Osteocyte (in vitro differentiated cells): Measurements from ENCODE around the gene TNFRSF1A. TPM values are rescaled to one million over a fixed set of nuclear protein-coding genes. Genes with fewer than 3 reads are reported as not detected.

Source experiments
- DNase-seq: peaks from one replicate; pipeline ENCODE4 v3.0.0; 2021; ENCODE audit warnings: mixed read lengths; ENCODE audit not compliant: unreplicated experiment; ENCODE audit errors: extremely low spot score
- H3K27ac Mint-ChIP-seq: one replicate; pipeline ENCODE4 v1.8.0; 2021; ENCODE audit warnings: mild to moderate bottlenecking, mixed read lengths; ENCODE audit not compliant: unreplicated experiment
- H3K27me3 Mint-ChIP-seq: one replicate; pipeline ENCODE4 v1.8.0; 2021; ENCODE audit warnings: mixed read lengths; ENCODE audit not compliant: unreplicated experiment
- H3K36me3 Mint-ChIP-seq: one replicate; pipeline ENCODE4 v1.8.0; 2021; ENCODE audit warnings: mixed read lengths; ENCODE audit not compliant: unreplicated experiment
- H3K4me1 Mint-ChIP-seq: one replicate; pipeline ENCODE4 v1.8.0; 2021; ENCODE audit warnings: mixed read lengths; ENCODE audit not compliant: unreplicated experiment
- H3K4me3 Mint-ChIP-seq: one replicate; pipeline ENCODE4 v1.8.0; 2021; ENCODE audit warnings: mild to moderate bottlenecking, moderate library complexity, mixed read lengths; ENCODE audit not compliant: unreplicated experiment
- H3K9me3 Mint-ChIP-seq: one replicate; pipeline ENCODE4 v1.8.0; 2021; ENCODE audit warnings: mixed read lengths; ENCODE audit not compliant: unreplicated experiment
- total RNA-seq: library from RNA; stranded (reverse); gene quantifications from 2 replicates; pipeline ENCODE4 v1.2.1, GENCODE V29; 2021
- TF ChIP-seq, protein P1 (sequence below): fragments of 200-600 bp; sonication (generic); IDR thresholded peaks from 2 replicates; pipeline ENCODE4 v1.5.0; 2021; ENCODE audit warnings: antibody characterized with exemption, mild to moderate bottlenecking, moderate library complexity

TNFRSF1A gene
- total RNA-seq, 1 donor from 2014 or later = 170 TPM

DNA sequence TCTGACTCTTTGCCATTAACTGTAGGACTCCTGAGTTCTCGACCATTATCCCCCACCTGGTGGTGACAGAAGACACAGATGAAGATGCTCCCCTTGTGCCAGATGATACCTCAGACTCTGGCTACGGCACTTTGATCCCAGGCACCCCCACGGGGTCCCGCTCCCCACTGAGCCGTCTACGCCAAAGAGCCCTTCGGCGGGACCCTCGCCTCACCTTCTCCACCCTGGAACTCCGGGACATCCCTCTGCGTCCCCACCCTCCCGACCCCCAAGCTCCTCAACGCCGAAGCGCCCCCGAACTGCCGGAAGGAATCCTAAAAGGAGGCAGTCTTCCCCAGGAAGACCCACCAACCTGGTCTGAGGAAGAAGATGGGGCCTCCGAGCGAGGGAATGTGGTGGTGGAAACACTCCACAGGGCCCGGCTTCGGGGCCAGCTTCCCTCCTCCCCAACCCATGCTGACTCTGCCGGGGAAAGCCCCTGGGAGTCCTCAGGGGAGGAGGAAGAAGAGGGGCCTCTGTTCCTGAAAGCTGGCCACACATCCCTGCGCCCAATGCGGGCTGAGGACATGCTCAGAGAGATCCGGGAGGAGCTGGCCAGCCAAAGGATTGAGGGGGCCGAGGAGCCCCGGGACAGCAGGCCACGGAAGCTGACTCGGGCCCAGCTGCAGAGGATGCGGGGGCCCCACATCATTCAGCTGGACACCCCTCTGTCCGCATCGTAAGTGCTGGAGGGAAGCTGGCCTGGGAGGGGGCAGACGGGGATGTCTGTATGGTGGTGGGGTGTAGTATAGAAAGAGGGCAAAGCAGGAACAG lies 14.4 kb downstream of the TNFRSF1A start:
- Mint-ChIP-seq H3K27ac (peak overlapping the region; percentile 76), H3K4me1 (peaks cover 52% of the 10 kb centered on the region), H3K27me3 (no peaks in the 10 kb centered on the region), H3K9me3 (no peaks in the 10 kb centered on the region), H3K4me3 (no peak overlapping the region), H3K36me3 (peaks cover 16% of the 10 kb centered on the region)
- TF ChIP-seq, protein P1, sequence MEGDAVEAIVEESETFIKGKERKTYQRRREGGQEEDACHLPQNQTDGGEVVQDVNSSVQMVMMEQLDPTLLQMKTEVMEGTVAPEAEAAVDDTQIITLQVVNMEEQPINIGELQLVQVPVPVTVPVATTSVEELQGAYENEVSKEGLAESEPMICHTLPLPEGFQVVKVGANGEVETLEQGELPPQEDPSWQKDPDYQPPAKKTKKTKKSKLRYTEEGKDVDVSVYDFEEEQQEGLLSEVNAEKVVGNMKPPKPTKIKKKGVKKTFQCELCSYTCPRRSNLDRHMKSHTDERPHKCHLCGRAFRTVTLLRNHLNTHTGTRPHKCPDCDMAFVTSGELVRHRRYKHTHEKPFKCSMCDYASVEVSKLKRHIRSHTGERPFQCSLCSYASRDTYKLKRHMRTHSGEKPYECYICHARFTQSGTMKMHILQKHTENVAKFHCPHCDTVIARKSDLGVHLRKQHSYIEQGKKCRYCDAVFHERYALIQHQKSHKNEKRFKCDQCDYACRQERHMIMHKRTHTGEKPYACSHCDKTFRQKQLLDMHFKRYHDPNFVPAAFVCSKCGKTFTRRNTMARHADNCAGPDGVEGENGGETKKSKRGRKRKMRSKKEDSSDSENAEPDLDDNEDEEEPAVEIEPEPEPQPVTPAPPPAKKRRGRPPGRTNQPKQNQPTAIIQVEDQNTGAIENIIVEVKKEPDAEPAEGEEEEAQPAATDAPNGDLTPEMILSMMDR = no peak
- DNase-seq = no peak

DNA sequence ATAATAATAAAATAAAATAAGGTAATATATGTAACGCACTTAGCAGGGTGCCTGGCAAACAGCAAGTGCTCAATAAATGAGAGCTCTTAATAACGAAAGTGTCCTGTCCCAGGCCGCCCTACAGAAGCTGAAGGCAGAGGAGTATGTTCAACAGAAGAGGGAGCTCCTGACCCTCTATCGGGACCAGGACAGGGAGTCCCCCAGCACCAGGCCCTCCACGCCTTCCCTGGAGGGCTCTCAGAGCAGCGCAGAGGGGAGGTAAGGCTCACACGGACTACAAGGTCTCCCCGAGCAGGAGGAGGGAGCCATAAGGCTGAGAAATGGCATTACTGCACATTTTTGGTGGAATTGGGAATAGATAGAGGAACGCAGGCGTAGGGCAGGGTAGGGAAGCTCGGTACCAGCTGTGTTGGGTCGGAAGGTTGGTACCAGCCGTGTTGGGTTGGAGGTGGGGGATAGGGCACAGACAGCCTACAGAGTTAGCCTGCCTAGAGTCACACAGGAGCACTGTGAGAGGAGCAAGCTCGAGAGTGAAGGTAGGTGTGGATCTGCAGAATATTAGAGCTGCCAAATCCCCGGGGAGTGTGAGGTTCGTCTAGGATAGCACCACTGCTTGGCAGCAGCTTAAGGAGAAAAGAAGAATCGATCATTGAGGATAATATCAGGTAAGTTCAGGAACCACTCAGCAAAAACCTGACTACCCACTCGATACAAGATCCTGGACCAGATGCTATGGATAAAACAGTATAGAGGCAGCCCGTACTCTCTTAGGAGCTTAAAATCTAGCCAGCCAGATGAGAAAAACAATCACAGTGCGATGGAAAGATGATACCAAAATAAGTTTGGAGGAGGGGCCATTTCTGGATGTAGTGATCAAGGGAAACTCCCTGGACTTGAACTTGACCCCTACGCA lies 15.3 kb downstream of the TNFRSF1A start:
- H3K4me3 Mint-ChIP-seq = no peak overlapping the region

DNA sequence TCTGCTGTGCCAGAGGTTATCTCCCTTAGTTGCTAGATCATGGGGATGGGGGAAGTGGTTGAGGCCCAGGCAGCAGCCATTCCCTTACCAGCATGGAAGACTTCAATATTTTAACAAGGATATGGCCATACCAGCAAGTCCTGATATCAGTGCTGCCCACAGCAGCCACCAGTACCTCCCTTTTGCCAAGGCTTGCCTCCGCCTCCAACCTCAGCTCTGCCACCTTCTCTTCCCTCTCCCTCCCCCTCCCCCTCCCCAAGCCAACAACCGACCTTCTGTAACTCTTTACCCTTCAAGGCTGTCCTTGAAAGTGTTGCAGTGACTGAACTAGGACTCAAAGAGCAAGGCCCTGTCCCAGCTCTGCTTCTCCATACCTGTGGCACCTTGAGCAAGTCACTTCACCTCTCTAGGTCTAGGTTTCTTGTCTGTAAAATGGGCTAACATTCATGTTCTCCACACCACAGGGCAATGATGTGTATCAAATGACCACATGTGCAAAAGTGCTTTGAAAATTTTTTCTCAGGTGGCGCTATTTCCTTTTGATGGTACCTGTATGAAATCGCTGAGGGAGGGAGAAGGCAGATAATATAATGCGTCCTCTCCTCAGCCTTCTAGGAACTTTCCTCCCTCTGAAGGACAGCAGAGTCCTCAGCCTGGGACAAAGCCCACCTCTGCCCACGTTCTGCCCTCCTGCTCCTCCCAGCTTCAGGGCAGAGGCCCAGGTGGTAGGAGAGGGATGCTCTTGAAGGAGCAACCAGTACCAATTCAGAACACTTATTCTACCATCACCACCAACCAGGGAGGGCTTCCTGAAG lies 16.7 kb downstream of the TNFRSF1A start:
- peak overlapping the region; percentile 97 for H3K27ac Mint-ChIP-seq

More for the DNA sequence above, 15.3 kb downstream of the TNFRSF1A start:
- DNase-seq = no peak
- H3K4me1 Mint-ChIP-seq = peaks cover 59% of the 10 kb centered on the region
- H3K9me3 Mint-ChIP-seq = no peaks in the 10 kb centered on the region
- no peaks in the 10 kb centered on the region for H3K27me3 Mint-ChIP-seq
- H3K36me3 Mint-ChIP-seq = peaks cover 16% of the 10 kb centered on the region
- TF ChIP-seq, protein P1 = peak; percentile 59
- H3K27ac Mint-ChIP-seq = peak overlapping the region; percentile 76

DNA sequence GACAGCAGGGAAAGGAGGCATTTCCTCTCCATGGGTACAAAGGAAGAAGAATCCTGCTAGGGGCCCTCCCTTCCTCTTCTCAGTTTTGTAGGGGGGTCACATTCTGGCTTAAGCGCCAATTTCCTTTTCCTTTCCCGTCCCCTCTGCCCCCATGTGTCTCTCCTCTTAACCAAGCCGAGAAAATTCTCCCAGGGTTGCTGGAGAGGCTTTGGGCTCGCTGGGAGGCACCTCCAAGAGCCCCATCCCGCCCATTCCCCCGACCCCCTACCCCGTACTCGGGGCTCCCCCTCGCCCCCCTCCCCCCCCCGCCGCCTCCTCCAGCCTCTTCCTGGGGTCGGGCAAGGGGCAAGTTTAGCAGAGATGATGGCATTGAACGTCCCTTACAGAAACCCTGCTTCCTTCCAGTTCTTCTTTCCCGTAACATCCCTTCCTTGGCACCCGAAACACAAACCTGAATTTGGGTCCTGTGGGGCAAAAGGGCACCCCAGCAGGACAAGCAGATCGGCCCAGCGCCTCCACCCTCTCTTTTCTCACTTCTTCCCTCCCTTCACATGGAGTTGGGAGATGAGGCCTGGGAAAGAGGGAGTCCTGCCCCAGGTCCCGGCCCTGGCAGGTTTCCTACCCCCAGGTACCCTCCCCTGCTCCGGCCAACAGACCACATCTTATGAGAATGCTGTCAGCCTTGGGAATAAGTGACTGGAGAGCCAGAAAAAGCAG lies 17.7 kb downstream of the TNFRSF1A start:
- no peaks in the 10 kb centered on the region for H3K9me3 Mint-ChIP-seq
- H3K27ac Mint-ChIP-seq = peak overlapping the region; percentile 97
- peak overlapping the region; percentile 53 for H3K4me3 Mint-ChIP-seq
- no peaks in the 10 kb centered on the region for H3K27me3 Mint-ChIP-seq
- peaks cover 7% of the 10 kb centered on the region for H3K36me3 Mint-ChIP-seq
- TF ChIP-seq, protein P1 = no peak
- DNase-seq = no peak
- H3K4me1 Mint-ChIP-seq = peaks cover 66% of the 10 kb centered on the region

More for the DNA sequence above, 16.7 kb downstream of the TNFRSF1A start:
- Mint-ChIP-seq H3K4me3 (no peak overlapping the region), H3K4me1 (peaks cover 60% of the 10 kb centered on the region), H3K27me3 (no peaks in the 10 kb centered on the region), H3K36me3 (peaks cover 7% of the 10 kb centered on the region), H3K9me3 (no peaks in the 10 kb centered on the region)
- TF ChIP-seq, protein P1 = no peak
- no peak for DNase-seq
